K562 (cell line): ENCODE results near the gene POLR1A. TPM values are rescaled to one million over a fixed set of nuclear protein-coding genes. Genes with fewer than 3 reads are reported as not detected.

Experiments used
- BMI1 ChIP-seq: fragments of 150-350 bp; IDR thresholded peaks from 2 replicates; pipeline ENCODE4 v1.6.1; 2014; ENCODE audit warnings: low read length
- EHMT2 ChIP-seq: fragments of 450-650 bp; IDR thresholded peaks from 2 replicates; pipeline ENCODE4 v1.6.1; 2018; ENCODE audit warnings: antibody characterized with exemption
- ESRRA ChIP-seq: fragments of 450-650 bp; IDR thresholded peaks from 2 replicates; pipeline ENCODE4 v1.6.1; 2014; ENCODE audit warnings: low read depth, mild to moderate bottlenecking, moderate library complexity, borderline replicate concordance
- ETV1 ChIP-seq: fragments of 450-650 bp; conservative IDR thresholded peaks from 2 replicates; pipeline ENCODE4 v1.6.1; 2016; ENCODE audit warnings: missing genetic modification characterization, control low read depth, low read depth, missing compliant biosample characterization
- HDAC1 ChIP-seq, 2 experiments: fragments of 450-650 bp; IDR thresholded peaks; 2 replicates each; pipeline ENCODE4 v1.6.1; 2016 to 2017; ENCODE audit warnings: inconsistent platforms in 1 of 2, mild to moderate bottlenecking in 1 of 2, moderate library complexity in 1 of 2
- HDGF ChIP-seq: fragments of 450-650 bp; IDR thresholded peaks from 2 replicates; pipeline ENCODE4 v1.6.1; 2016
- HSF4 ChIP-seq: fragments of 250-450 bp; sonication (Bioruptor Pico); IDR thresholded peaks from 2 replicates; pipeline ENCODE4 v2.1.2; 2022; ENCODE audit warnings: mild to moderate bottlenecking, moderate library complexity, borderline replicate concordance
- KAT2B ChIP-seq: IDR thresholded peaks from one replicate; pipeline ENCODE4 v1.6.1; 2012; ENCODE audit warnings: low read depth, mild to moderate bottlenecking, control low read depth, inconsistent platforms, low read length, moderate library complexity
- KDM5B ChIP-seq: fragments of 200-600 bp; sonication (generic); IDR thresholded peaks from 2 replicates; pipeline ENCODE4 v1.6.1; 2012; ENCODE audit warnings: low read depth, mild to moderate bottlenecking, moderate library complexity, low read length, control low read depth, inconsistent platforms; ENCODE audit not compliant: insufficient replicate concordance
- KHSRP ChIP-seq: fragments of 450-650 bp; IDR thresholded peaks from 2 replicates; pipeline ENCODE4 v1.6.1; 2017
- MAFF ChIP-seq: IDR thresholded peaks from 2 replicates; pipeline ENCODE4 v1.6.1; 2012; ENCODE audit warnings: low read length, improper control_type of control experiment
- MYBL2 ChIP-seq, 2 experiments: fragments of 450-650 bp in 1 of 2; sonication (generic) in 1 of 2; formaldehyde crosslinking in 1 of 2; IDR thresholded peaks; 2 replicates each; pipeline versions ENCODE4 v1.6.1 to v1.8.1; 2017 to 2022; ENCODE audit warnings: borderline replicate concordance in 1 of 2, inconsistent platforms in 1 of 2, low read depth in 1 of 2, mild to moderate bottlenecking in 1 of 2, missing genetic modification reagents in 1 of 2, moderate library complexity in 1 of 2
- MYNN ChIP-seq, 2 experiments: sonication (generic); formaldehyde crosslinking in 1 of 2; IDR thresholded peaks; 2 replicates each; pipeline versions ENCODE4 v1.5.0 to v1.6.1; 2016 to 2020; ENCODE audit warnings: antibody characterized with exemption in 1 of 2, missing genetic modification reagents in 1 of 2
- NCOR1 ChIP-seq: fragments of 450-650 bp; IDR thresholded peaks from 2 replicates; pipeline ENCODE4 v1.6.1; 2016; ENCODE audit warnings: mild to moderate bottlenecking, moderate library complexity
- NR1H2 ChIP-seq: sonication (generic); formaldehyde crosslinking; IDR thresholded peaks from 2 replicates; pipeline ENCODE4 v1.4.0; 2020; ENCODE audit warnings: mild to moderate bottlenecking, missing genetic modification reagents
- PHB ChIP-seq: fragments of 250-450 bp; sonication (Bioruptor Pico); IDR thresholded peaks from 2 replicates; pipeline ENCODE4 v1.5.0; 2021
- POLR2A ChIP-seq: fragments of 450-650 bp; conservative IDR thresholded peaks from 2 replicates; pipeline ENCODE4 v1.6.1; 2016
- POLR2AphosphoS5 ChIP-seq: IDR thresholded peaks from 2 replicates; pipeline ENCODE4 v1.6.1; 2011; ENCODE audit warnings: mild to moderate bottlenecking, low read depth, low read length, moderate library complexity; ENCODE audit not compliant: control insufficient read depth, insufficient read depth
- POLR2H ChIP-seq: IDR thresholded peaks from 2 replicates; pipeline ENCODE4 v1.6.1; 2016; ENCODE audit warnings: missing genetic modification characterization, low read depth, mild to moderate bottlenecking, control low read depth, missing compliant biosample characterization, moderate library complexity
- PRMT5 ChIP-seq: sonication (generic); formaldehyde crosslinking; IDR thresholded peaks from 2 replicates; pipeline ENCODE4 v1.5.0; 2020; ENCODE audit warnings: missing genetic modification reagents
- SIX5 ChIP-seq, 2 experiments: IDR thresholded peaks; 2 replicates each; pipeline ENCODE4 v1.6.1; 2011; ENCODE audit warnings: low read length in 2 of 2, borderline replicate concordance in 1 of 2, low read depth in 1 of 2, mild to moderate bottlenecking in 1 of 2, moderate library complexity in 1 of 2; ENCODE audit not compliant: insufficient read depth in 1 of 2
- SUPT5H ChIP-seq: fragments of 450-650 bp; IDR thresholded peaks from 2 replicates; pipeline ENCODE4 v1.6.1; 2016
- YY1 ChIP-seq, 3 experiments: IDR thresholded peaks; 2 replicates each; pipeline ENCODE4 v1.6.1; 2011; ENCODE audit warnings: low read length in 2 of 3, mild to moderate bottlenecking in 2 of 3, moderate library complexity in 2 of 3, borderline replicate concordance in 1 of 3, control low read depth in 1 of 3, low read depth in 1 of 3; ENCODE audit not compliant: insufficient read depth in 3 of 3, insufficient replicate concordance in 2 of 3, control insufficient read depth in 1 of 3, insufficient read length in 1 of 3; ENCODE audit errors: extremely low read depth in 1 of 3
- ZNF133 ChIP-seq: fragments of 250-450 bp; sonication (Bioruptor Pico); IDR thresholded peaks from 2 replicates; pipeline ENCODE4 v1.4.0; 2020; ENCODE audit warnings: mild to moderate bottlenecking
- ZNF165 ChIP-seq: fragments of 250-450 bp; sonication (Bioruptor Pico); IDR thresholded peaks from 2 replicates; pipeline ENCODE4 v1.4.0; 2020; ENCODE audit warnings: borderline replicate concordance
- ZNF408 ChIP-seq: fragments of 250-450 bp; sonication (Bioruptor Pico); IDR thresholded peaks from 2 replicates; pipeline ENCODE4 v1.4.0; 2020; ENCODE audit warnings: low read depth, mild to moderate bottlenecking, moderate library complexity
- polyA plus RNA-seq, 8 experiments: library from polyadenylated mRNA; depleted of rRNA in 4 of 8; stranded (reverse) in 5 of 8; unstranded in 3 of 8; fragments of >200 nt; fragmentation: Nextera tagmentation in 2 of 8; fragmentation: Illumina TruSeq in 1 of 8; extraction: Ambion mirVana in 2 of 8; extraction: Trizol in 1 of 8; gene quantifications; 2 replicates each; pipeline versions ENCODE4 v1.2.1 to v1.2.3, GENCODE V29; 2011 to 2014; ENCODE audit warnings: inconsistent platforms in 1 of 8, missing spikeins in 1 of 8
- total RNA-seq, 7 experiments: library from RNA; depleted of rRNA in 6 of 7; stranded (reverse); fragments of >200 nt in 6 of 7; fragmentation: Illumina TruSeq in 2 of 7; extraction: Trizol in 2 of 7; gene quantifications; 2 replicates each; pipeline versions ENCODE4 v1.2.1 to v1.2.3, GENCODE V29; 2011 to 2021; ENCODE audit warnings: low replicate concordance in 1 of 7
- TF ChIP-seq, protein P1 (sequence below): fragments of 250-450 bp; sonication (Bioruptor Pico); IDR thresholded peaks from 2 replicates; pipeline ENCODE4 v1.9.0; 2021; ENCODE audit warnings: mild to moderate bottlenecking
- TF ChIP-seq, protein P2 (sequence below), 2 experiments: fragments of 450-650 bp in 1 of 2; sonication (generic) in 1 of 2; formaldehyde crosslinking; conservative IDR thresholded peaks; 2 replicates each; pipeline versions ENCODE4 v1.4.0 to v1.8.1; 2020 to 2022; ENCODE audit warnings: mild to moderate bottlenecking in 1 of 2, missing genetic modification reagents in 1 of 2

The POLR1A gene
- total and polyA plus RNA-seq, 9 of the 15 experiments (the other 6 are each of a cell fraction or from before 2014, with no cell fraction given), result 3.0 to 72.1 (median 21.8) TPM

DNA sequence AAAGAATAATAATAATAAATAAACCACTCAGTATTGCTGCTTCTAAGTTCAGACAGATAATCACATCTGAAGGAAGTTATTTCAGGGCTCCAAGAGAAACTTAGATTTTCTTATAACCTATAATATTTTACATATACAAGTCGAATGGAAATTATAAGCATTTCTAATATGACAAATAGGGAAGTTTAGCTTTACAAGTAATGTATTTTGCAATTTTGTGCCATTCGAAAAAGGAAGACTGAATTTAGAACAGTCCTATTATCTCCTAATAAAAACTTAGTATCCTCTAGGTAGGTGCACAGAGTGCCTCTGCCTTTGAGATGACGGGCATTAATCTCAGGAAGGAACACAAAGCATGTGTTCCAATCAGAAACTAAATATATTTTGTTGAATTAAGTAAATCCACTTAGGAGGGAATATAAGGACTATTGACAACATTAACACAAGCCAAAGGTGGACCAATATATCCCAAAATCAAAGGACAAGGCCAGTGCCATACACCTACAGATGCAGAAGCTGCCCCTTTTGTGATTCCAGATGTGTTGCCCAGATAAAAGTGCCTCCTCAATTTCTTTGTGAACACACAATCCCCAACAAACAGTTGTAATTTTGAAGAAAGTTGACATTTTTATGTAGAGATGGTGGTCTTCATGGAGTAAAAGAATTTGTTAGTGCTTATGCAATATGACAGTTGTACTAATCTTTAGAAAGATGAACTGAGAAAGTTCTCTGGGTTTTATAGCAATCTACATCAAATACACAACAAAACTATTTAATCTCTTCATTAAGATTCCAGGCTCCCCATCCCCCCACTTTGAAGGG lies 37.0 kb upstream of the POLR1A start (continued):
- no peak for TF ChIP-seq EHMT2
- no peak for TF ChIP-seq PHB (CRISPR knock-in tag)
- TF ChIP-seq KDM5B, result no peak
- no peak for TF ChIP-seq KAT2B
- no peak for TF ChIP-seq BMI1
- no peak for TF ChIP-seq MYBL2 (IDR thresholded peaks at IDR 0.05; ENCODE audit: low read depth)
- TF ChIP-seq MYBL2 (CRISPR knock-in tag; IDR thresholded peaks at IDR 0.05; ENCODE audit: borderline replicate concordance), result no peak
- no peak for TF ChIP-seq ZNF408
- TF ChIP-seq NCOR1, result 0 out of 2 replicates have a peak, but pooled peaks have one; percentile 11
- TF ChIP-seq ZNF165 (CRISPR knock-in tag), result no peak
- peak; percentile 8; the same call in 1 of the 2 replicates for TF ChIP-seq POLR2A
- TF ChIP-seq SIX5 (IDR thresholded peaks at IDR 0.05; ENCODE audit: borderline replicate concordance in 1 of 2, insufficient read depth in 1 of 2, low read depth in 1 of 2, low read length in 2 of 2), result no peak
- TF ChIP-seq ETV1, result no peak
- no peak for TF ChIP-seq YY1 (IDR thresholded peaks at IDR 0.05; ENCODE audit: borderline replicate concordance in 1 of 3, control insufficient read depth in 1 of 3, extremely low read depth in 1 of 3, insufficient read depth in 3 of 3, insufficient read length in 1 of 3, insufficient replicate concordance in 2 of 3, low read depth in 1 of 3, low read length in 2 of 3)
- peak; percentile 35; the same call in 1 of the 2 replicates for TF ChIP-seq POLR2AphosphoS5
- TF ChIP-seq PRMT5 (CRISPR knock-in tag), result no peak
- TF ChIP-seq ESRRA, result no peak
- TF ChIP-seq MAFF, result no peak
- no peak for TF ChIP-seq HDAC1 (IDR thresholded peaks at IDR 0.05)
- no peak for TF ChIP-seq KHSRP
- TF ChIP-seq ZNF133, result no peak
- TF ChIP-seq, protein P1, sequence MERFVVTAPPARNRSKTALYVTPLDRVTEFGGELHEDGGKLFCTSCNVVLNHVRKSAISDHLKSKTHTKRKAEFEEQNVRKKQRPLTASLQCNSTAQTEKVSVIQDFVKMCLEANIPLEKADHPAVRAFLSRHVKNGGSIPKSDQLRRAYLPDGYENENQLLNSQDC, result no peak
- TF ChIP-seq POLR2H (tag), result 0 out of 2 replicates have a peak, but pooled peaks have one; percentile 30
- 0 out of 2 replicates have a peak, but pooled peaks have one; percentile 17 for TF ChIP-seq MYNN (IDR thresholded peaks at IDR 0.05)
- TF ChIP-seq MYNN (CRISPR knock-in tag; IDR thresholded peaks at IDR 0.05), result no peak
- no peak for TF ChIP-seq HDGF
- no peak for TF ChIP-seq HSF4 (CRISPR knock-in tag)
- TF ChIP-seq NR1H2 (CRISPR knock-in tag), result no peak
- TF ChIP-seq, protein P2, sequence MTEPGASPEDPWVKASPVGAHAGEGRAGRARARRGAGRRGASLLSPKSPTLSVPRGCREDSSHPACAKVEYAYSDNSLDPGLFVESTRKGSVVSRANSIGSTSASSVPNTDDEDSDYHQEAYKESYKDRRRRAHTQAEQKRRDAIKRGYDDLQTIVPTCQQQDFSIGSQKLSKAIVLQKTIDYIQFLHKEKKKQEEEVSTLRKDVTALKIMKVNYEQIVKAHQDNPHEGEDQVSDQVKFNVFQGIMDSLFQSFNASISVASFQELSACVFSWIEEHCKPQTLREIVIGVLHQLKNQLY (CRISPR knock-in tag; conservative IDR thresholded peaks at IDR 0.05), result no peak
- peak; percentile 7; the same call in 1 of the 2 replicates for TF ChIP-seq SUPT5H
